Kidney glomerular epithelial cell (primary cell): Measurements from ENCODE around the gene LHFPL4.

ENCODE experiments used
- DNase-seq: peaks from one replicate; lab custom pipeline; 2025; lab: John Stamatoyannopoulos, UW

Gene LHFPL4

GRCh38 chr3:9473496-9474065, 80.0 kb downstream of the LHFPL4 start:
- no peak for DNase-seq

- no peak for DNase-seq
These were observed 83.6 kb downstream of the LHFPL4 start for GRCh38 chr3:9469986-9470385.

GRCh38 chr3:9468460-9468859, 85.2 kb downstream of the LHFPL4 start:
- DNase-seq = no peak

- no peak for DNase-seq
These were observed 86.2 kb downstream of the LHFPL4 start for GRCh38 chr3:9467451-9467850.

GRCh38 chr3:9455596-9456131, 98.0 kb downstream of the LHFPL4 start:
- DNase-seq = no peak

- DNase-seq = no peak
These were observed 101.2 kb downstream of the LHFPL4 start for GRCh38 chr3:9452417-9452816.

GRCh38 chr3:9450991-9451390, 102.6 kb downstream of the LHFPL4 start:
- DNase-seq = no peak

- no peak for DNase-seq
These were observed 103.5 kb downstream of the LHFPL4 start for GRCh38 chr3:9450126-9450525.

- no peak for DNase-seq
These were observed 105.0 kb downstream of the LHFPL4 start for GRCh38 chr3:9448643-9449042.
